K562 (cell line): Measurements from ENCODE around the gene RPL7A. TPM values are rescaled to one million over a fixed set of nuclear protein-coding genes. Genes with fewer than 3 reads are reported as not detected.

Experiments used
- ARID3B ChIP-seq: fragments of 250-450 bp; sonication (Bioruptor Pico); IDR thresholded peaks from 2 replicates; pipeline ENCODE4 v1.4.0; 2020; ENCODE audit warnings: borderline replicate concordance
- EHMT2 ChIP-seq: fragments of 450-650 bp; IDR thresholded peaks from 2 replicates; pipeline ENCODE4 v1.6.1; 2018; ENCODE audit warnings: antibody characterized with exemption
- GTF2F1 ChIP-seq: IDR thresholded peaks from 2 replicates; pipeline ENCODE4 v1.6.1; 2011; ENCODE audit warnings: low read depth, low read length, improper control_type of control experiment
- HBP1 ChIP-seq: fragments of 450-650 bp; formaldehyde crosslinking; IDR thresholded peaks from 2 replicates; pipeline ENCODE4 v1.4.0; 2022; ENCODE audit warnings: missing genetic modification characterization
- KDM2B ChIP-seq: fragments of 250-450 bp; sonication (Bioruptor Pico); IDR thresholded peaks from 2 replicates; pipeline ENCODE4 v1.8.0; 2021; ENCODE audit warnings: mild to moderate bottlenecking, moderate library complexity
- MLX ChIP-seq, 2 experiments: fragments of 450-650 bp in 1 of 2; sonication (generic) in 1 of 2; formaldehyde crosslinking; conservative IDR thresholded peaks; 2 replicates each; pipeline versions ENCODE4 v1.4.0 to v1.8.1; 2020 to 2022; ENCODE audit warnings: mild to moderate bottlenecking in 1 of 2, missing genetic modification reagents in 1 of 2
- NEUROD1 ChIP-seq: fragments of 150-350 bp; IDR thresholded peaks from 2 replicates; pipeline ENCODE4 v1.6.1; 2014; ENCODE audit warnings: borderline replicate concordance, low read length, low read depth; ENCODE audit not compliant: partially characterized antibody
- TBL1XR1 ChIP-seq, 2 experiments: IDR thresholded peaks; 2 replicates each; pipeline ENCODE4 v1.6.1; 2012; ENCODE audit warnings: improper control_type of control experiment in 2 of 2, low read length in 2 of 2, mild to moderate bottlenecking in 1 of 2
- TBP ChIP-seq: optimal IDR thresholded peaks from 2 replicates; pipeline ENCODE3; 2011; ENCODE audit warnings: low read depth, low read length, improper control_type of control experiment
- ZNF224 ChIP-seq: sonication (generic); formaldehyde crosslinking; IDR thresholded peaks from 2 replicates; pipeline ENCODE4 v1.8.0; 2022; ENCODE audit warnings: mild to moderate bottlenecking, missing genetic modification reagents
- ZNF780A ChIP-seq: fragments of 250-450 bp; sonication (Bioruptor Pico); IDR thresholded peaks from 2 replicates; pipeline ENCODE4 v1.5.0; 2021; ENCODE audit warnings: mild to moderate bottlenecking
- polyA plus RNA-seq, 8 experiments: library from polyadenylated mRNA; depleted of rRNA in 4 of 8; stranded (reverse) in 5 of 8; unstranded in 3 of 8; fragments of >200 nt; fragmentation: Nextera tagmentation in 2 of 8; fragmentation: Illumina TruSeq in 1 of 8; extraction: Ambion mirVana in 2 of 8; extraction: Trizol in 1 of 8; gene quantifications; 2 replicates each; pipeline versions ENCODE4 v1.2.1 to v1.2.3, GENCODE V29; 2011 to 2014; ENCODE audit warnings: inconsistent platforms in 1 of 8, missing spikeins in 1 of 8
- total RNA-seq, 7 experiments: library from RNA; depleted of rRNA in 6 of 7; stranded (reverse); fragments of >200 nt in 6 of 7; fragmentation: Illumina TruSeq in 2 of 7; extraction: Trizol in 2 of 7; gene quantifications; 2 replicates each; pipeline versions ENCODE4 v1.2.1 to v1.2.3, GENCODE V29; 2011 to 2021; ENCODE audit warnings: low replicate concordance in 1 of 7
- TF ChIP-seq, protein P1 (sequence below): sonication (generic); formaldehyde crosslinking; IDR thresholded peaks from 2 replicates; pipeline ENCODE4 v1.8.1; 2023; ENCODE audit warnings: missing genetic modification reagents, mild to moderate bottlenecking, borderline replicate concordance
- TF ChIP-seq, protein P2 (sequence below): fragments of 250-450 bp; sonication (Bioruptor Pico); IDR thresholded peaks from 2 replicates; pipeline ENCODE4 v1.5.0; 2022; ENCODE audit warnings: mild to moderate bottlenecking

The RPL7A gene
- total and polyA plus RNA-seq, 9 of the 15 experiments (the other 6 are each of a cell fraction or from before 2014, with no cell fraction given): 1,935 to 3,760 (median 2,652) TPM

DNA sequence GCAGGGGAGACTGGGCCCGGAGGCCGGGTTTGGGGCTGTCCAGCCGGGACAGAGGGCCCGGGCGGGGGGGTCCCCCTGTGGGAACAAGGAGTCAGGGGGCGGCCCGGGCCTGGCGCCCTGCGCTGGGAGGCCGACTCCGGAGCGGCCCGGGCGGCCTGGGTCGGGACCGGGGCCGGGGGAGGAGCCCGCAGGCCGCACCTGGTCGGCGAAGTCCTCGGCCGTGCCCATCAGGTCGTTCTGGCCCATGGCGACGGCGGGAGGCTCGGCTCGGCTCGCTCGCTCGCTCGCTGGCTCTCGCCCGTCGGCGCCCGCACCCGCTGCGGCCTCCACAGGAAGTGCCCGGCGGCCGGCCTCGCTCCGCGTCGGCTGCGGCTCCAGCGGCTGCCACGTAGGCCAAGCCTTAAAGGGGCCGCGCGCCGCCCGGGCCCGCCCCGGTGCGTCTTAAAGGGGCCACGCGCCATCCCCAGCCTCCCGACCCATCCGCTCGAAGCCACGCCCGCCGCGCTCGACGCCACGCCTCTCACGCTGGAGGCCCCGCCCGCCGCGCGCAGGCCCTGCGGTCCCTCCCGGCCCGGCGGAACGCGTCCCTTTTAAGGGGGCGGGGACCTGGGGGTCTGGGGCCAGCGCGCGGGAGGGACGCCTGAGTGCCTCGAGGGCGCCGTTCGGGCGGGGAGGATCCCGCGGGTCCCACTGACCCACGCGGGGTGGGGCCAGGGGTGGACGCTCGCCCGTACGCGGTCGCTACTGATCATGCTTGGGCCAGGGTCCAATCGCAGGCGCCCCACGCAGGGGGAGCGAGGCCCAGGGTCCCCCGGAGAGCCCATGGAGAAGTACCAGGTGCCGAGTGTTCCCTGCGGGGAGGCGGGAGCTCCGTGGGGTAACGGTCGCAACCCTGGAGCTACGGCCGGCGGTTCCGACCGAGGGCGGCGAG lies 28.0 kb downstream of the RPL7A start, which contains the start of the genes STKLD1 and SURF4 (continued):
- TF ChIP-seq, protein P1, sequence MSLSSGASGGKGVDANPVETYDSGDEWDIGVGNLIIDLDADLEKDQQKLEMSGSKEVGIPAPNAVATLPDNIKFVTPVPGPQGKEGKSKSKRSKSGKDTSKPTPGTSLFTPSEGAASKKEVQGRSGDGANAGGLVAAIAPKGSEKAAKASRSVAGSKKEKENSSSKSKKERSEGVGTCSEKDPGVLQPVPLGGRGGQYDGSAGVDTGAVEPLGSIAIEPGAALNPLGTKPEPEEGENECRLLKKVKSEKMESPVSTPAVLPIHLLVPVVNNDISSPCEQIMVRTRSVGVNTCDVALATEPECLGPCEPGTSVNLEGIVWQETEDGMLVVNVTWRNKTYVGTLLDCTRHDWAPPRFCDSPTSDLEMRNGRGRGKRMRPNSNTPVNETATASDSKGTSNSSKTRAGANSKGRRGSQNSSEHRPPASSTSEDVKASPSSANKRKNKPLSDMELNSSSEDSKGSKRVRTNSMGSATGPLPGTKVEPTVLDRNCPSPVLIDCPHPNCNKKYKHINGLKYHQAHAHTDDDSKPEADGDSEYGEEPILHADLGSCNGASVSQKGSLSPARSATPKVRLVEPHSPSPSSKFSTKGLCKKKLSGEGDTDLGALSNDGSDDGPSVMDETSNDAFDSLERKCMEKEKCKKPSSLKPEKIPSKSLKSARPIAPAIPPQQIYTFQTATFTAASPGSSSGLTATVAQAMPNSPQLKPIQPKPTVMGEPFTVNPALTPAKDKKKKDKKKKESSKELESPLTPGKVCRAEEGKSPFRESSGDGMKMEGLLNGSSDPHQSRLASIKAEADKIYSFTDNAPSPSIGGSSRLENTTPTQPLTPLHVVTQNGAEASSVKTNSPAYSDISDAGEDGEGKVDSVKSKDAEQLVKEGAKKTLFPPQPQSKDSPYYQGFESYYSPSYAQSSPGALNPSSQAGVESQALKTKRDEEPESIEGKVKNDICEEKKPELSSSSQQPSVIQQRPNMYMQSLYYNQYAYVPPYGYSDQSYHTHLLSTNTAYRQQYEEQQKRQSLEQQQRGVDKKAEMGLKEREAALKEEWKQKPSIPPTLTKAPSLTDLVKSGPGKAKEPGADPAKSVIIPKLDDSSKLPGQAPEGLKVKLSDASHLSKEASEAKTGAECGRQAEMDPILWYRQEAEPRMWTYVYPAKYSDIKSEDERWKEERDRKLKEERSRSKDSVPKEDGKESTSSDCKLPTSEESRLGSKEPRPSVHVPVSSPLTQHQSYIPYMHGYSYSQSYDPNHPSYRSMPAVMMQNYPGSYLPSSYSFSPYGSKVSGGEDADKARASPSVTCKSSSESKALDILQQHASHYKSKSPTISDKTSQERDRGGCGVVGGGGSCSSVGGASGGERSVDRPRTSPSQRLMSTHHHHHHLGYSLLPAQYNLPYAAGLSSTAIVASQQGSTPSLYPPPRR (CRISPR knock-in tag): no peak
- TF ChIP-seq HBP1 (CRISPR knock-in tag): no peak
- TF ChIP-seq, protein P2, sequence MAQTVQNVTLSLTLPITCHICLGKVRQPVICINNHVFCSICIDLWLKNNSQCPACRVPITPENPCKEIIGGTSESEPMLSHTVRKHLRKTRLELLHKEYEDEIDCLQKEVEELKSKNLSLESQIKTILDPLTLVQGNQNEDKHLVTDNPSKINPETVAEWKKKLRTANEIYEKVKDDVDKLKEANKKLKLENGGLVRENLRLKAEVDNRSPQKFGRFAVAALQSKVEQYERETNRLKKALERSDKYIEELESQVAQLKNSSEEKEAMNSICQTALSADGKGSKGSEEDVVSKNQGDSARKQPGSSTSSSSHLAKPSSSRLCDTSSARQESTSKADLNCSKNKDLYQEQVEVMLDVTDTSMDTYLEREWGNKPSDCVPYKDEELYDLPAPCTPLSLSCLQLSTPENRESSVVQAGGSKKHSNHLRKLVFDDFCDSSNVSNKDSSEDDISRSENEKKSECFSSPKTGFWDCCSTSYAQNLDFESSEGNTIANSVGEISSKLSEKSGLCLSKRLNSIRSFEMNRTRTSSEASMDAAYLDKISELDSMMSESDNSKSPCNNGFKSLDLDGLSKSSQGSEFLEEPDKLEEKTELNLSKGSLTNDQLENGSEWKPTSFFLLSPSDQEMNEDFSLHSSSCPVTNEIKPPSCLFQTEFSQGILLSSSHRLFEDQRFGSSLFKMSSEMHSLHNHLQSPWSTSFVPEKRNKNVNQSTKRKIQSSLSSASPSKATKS (CRISPR knock-in tag): no peak
- TF ChIP-seq MLX (CRISPR knock-in tag; conservative IDR thresholded peaks at IDR 0.05): no peak
- TF ChIP-seq ARID3B (CRISPR knock-in tag): no peak
- no peak for TF ChIP-seq EHMT2
- no peak; a peak in 1 of 4 replicates for TF ChIP-seq TBL1XR1 (IDR thresholded peaks at IDR 0.05; ENCODE audit: low read length in 2 of 2)
- peak; percentile 86 for TF ChIP-seq TBP
- TF ChIP-seq GTF2F1: no peak
- TF ChIP-seq ZNF224 (CRISPR knock-in tag): no peak; the same call in 1 of the 2 replicates
- TF ChIP-seq KDM2B: 0 out of 2 replicates have a peak, but pooled peaks have one; percentile 65
- TF ChIP-seq NEUROD1: peak; percentile 95
- no peak for TF ChIP-seq ZNF780A (CRISPR knock-in tag)
